HG03571 (cell line): ENCODE measurements around the gene POTEC.
"Not testable (repeated sequence)": the region's sequence is repeated elsewhere in the genome, so short reads cannot be mapped to it uniquely, and the experiment has no call there.

Experiments
- ATAC-seq: cut with Tn5 transposase; IDR thresholded peaks from one replicate; pipeline ENCODE4 v1.9.1; 2021; ENCODE audit not compliant: unreplicated experiment

Gene POTEC

GRCh38 chr18:14543446-14543964 lies at the start of gene POTEC:
Gene POTEC, minus strand, starts transcription at chr18:14543600. Its CDS starts 454 bp downstream, at chr18:14543146.
- not testable (repeated sequence) for ATAC-seq

DNA sequence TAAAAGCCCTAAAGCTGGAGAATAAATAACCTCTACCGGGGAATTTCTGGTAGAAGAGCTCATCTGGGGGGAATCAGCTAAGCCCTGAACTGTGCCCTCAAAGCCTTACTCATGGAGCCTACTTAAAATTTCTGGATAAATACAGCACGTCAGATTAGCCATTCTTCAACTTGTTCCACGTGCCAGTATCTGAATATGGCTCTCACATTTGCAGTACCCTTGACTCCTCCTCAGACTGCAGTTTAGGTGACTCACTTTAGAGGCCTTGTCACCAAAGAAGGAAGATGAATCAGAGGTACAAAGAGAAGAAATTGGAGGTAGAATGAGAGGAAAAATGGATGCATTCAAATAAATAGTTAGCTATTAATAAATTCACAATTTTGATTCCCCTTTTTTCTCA lies 34.6 kb upstream of the POTEC start:
- no peak for ATAC-seq

GRCh38 chr18:14559502-14559901 lies 16.1 kb upstream of the POTEC start:
- not testable (repeated sequence) for ATAC-seq

DNA sequence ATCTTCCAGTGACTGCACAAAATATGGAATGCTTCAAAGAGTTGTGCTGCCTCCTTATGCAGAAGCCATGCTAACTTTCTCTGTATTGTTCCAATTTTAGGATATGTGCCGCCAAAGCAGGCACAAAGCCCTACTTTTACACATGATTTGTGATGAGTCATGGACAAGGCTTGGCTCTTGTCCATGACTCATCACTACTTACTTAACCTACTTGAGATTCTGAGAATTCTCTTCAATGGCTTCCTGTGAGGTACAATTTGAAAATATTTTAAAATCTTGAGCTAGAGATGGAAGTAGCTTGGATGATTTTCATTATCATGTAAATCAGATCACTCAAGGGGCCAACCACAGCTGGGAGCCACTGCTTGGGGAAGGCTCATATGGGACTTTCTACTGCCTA lies 11.7 kb downstream of the POTEC start:
- not testable (repeated sequence) for ATAC-seq

GRCh38 chr18:14510707-14511106 lies 32.7 kb downstream of the POTEC start:
- ATAC-seq = not testable (repeated sequence)

- ATAC-seq = not testable (repeated sequence)
Observed at GRCh38 chr18:14503691-14504090, 39.7 kb downstream of the POTEC start.

GRCh38 chr18:14501894-14502293 lies 41.5 kb downstream of the POTEC start:
- not testable (repeated sequence) for ATAC-seq

- ATAC-seq = not testable (repeated sequence)
Observed at GRCh38 chr18:14489256-14490014, 54.0 kb downstream of the POTEC start.

- ATAC-seq = not testable (repeated sequence)
Observed at GRCh38 chr18:14488789-14489188, 54.6 kb downstream of the POTEC start.

DNA sequence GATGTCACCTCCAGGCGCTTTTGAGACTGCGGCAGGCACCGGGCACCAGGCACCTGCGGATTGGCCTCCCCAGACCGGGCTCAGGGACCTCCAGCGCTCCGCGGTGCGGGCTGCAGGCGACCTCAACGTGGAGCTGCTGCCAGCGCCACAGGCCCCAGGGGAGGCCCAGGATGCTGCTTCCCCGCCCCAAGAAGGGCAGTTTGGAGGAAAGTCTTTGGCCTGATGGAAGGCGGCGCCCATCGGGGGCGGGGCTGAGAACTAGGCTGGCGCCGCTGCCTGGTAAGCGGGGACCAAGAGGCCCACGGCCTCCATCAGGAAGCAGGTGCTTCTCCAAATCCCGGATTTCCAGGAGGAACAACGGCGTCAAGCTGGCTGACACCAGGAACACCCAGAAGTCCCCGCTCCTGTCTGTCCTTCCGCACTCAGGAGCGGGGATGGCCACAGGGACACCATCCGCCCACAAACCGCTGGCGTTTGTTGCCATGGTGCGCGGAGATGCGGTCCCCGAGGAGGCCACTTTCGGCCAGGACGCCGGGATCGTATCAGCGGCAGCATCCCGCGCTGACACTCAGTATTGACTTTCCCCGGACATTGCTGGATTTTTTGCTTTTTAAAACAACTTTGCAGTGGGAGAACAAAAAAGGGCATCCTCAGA lies 56.3 kb downstream of the POTEC start:
- ATAC-seq = not testable (repeated sequence)

- not testable (repeated sequence) for ATAC-seq
Observed at GRCh38 chr18:14479076-14479475, 64.3 kb downstream of the POTEC start.

DNA sequence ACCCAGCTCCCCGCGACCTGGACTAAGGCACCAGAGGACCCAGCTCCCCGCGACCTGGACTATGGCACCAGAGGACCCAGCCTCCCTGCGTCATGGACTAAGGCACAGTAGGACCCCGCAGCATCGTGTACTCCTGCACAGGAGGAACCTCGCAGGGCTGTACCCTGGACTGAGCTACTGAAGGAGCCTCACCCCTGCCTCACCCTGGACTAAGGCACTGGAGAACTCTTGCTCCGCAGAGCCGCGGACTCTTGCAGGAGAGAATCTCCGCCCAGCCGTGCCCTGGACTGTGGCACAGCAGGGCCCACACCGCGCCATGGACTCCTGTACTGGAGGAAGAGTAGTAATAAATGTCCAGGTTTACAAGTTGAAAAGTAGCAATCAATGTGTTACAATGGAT lies 67.9 kb downstream of the POTEC start:
- ATAC-seq = not testable (repeated sequence)

DNA sequence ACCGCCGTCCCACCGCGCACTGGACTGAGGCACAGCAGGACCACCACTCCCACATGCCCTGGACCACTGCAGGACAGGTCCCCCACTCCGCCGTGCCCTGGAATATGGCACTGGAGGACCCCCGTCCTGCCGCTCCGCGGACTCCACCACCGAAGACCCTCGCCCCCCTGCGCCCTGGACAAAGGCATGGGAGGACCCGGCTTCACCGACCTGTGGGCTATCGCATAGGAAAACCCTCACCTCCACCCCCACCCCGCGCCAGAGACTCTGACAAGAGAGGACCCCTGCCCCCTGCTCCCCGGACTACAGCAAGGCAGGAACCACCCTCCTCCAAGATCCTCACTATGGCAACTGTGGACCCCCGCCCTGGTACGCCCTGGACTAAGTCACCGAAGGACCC lies 68.6 kb downstream of the POTEC start:
- ATAC-seq = not testable (repeated sequence)

DNA sequence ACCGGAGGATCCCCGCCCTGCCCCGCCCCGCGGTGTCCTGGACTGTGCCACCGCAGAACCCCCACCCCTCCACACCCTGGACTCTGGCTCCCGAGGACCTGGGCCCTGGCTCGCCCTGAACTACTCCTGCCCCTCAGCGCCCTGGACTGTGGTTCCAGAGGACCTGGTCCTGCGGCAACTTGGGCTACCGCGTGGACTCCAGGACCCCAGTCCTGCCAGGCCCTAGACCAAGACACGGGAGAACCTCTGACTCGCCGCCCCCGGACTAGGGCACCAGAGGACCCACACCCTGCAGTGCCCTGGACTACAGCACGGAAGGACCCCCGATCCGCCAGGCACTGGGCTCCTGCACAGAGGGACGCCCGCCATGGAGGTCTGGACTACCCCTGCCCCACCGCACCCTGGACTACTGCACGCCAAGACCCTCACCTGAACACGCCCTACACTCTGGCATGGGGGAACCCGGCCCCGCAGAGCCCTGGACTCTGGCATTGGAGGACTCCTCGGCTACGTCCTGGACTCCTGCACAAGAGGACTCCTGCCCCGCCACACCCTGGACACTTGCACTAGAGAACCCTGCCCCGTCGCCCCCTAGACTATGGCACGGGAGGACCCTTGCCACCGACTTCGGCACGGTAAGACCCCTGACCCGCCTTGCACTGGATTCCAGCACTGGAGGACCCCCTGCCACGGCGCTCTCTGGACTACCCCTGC lies 69.2 kb downstream of the POTEC start:
- not testable (repeated sequence) for ATAC-seq

- not testable (repeated sequence) for ATAC-seq
Observed at GRCh38 chr18:14473250-14474006, 70.0 kb downstream of the POTEC start.

DNA sequence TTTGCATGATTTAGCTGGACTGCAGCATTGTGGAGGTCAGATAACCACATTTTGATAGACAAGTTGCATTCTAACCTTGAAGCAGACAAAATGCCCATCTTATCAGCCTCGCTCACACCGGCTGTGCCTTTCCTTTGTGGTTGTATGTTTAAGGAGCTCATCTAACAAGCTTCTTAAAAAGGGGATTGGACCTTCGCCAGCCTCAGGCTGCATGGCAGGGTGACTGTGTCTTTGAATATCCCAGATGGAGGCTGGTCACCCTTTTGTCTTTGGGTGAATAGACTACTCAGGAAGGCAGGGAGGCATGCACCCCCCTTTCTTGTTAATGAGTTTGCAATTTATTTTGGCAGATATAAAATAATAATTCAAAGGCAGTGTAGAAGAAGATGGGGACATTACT lies 72.1 kb downstream of the POTEC start:
- ATAC-seq = not testable (repeated sequence)

- not testable (repeated sequence) for ATAC-seq
Observed at GRCh38 chr18:14470446-14470845, 73.0 kb downstream of the POTEC start.

- not testable (repeated sequence) for ATAC-seq
Observed at GRCh38 chr18:14470046-14470445, 73.4 kb downstream of the POTEC start.

GRCh38 chr18:14465989-14466388 lies 77.4 kb downstream of the POTEC start:
- ATAC-seq = not testable (repeated sequence)
